ENCODE results near the gene ARHGAP18.

Gene ARHGAP18

DNA sequence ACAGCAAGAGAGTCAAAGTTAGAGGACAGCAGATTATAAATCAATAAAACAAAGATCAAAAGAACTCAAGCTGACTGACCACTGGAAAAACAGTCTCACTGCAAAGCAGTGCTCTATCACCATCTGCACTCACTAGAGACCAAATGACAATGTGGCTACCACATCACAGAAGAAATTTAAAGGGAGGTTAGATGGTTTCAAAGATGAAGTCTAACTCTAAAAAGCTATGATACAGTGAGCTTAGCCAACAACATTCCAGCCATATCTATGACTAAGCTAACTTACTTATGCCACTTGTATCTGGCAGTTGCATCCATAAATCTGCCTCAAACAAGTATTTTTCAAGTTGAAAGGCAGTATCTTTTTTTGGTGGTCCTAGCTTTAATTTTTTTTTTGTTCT, 68.6 kb downstream of the ARHGAP18 start:
- no peak for DNase-seq

DNA sequence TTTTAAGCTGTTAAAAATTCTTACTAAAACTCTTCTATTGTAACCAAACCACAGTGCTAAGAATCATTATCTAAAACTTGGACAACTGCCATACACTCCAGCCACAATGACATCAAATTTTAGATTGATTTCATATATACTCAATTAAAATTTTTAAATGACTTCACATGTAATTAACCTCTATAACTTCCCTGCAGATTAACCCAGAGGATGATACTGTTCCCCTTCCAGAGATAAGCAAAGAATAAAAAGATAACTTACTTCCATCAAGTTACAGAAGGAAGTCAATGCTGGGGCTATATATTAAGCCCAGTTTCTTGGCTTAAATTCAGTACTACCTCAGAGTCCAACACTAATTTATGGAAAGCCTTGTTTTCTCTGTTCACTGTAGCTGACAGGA, 71.3 kb downstream of the ARHGAP18 start:
- no peak for DNase-seq

DNA sequence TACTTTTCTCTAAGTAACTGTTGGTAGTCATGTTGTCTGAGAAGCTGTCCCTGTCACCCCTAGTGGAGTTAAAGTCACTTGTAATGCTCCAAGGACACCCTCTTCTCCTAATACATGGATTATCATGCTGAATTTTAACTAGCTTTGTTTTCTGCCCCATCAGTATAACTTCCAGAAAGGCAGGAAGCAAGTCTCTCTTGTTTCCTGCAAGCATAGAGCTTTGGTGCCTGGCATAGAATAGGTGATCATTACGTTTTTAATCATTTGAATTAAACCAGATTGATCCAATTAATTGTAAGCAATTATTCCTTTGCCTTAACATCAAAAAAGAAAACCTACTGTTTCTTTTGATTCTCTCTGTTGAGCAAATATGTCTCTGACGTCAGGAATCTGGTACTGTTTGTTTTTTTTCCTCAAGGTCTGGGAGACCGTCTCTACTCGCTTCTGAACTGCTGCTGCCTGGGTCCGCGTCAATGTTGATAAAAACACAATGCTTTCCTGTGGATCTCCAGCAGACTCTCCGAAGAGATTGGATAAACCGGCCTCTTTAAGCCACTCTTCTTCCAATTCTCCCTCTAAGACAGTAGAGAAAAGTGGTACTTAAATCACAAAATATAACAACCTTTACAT, 71.8 kb downstream of the ARHGAP18 start:
- no peak for DNase-seq

DNA sequence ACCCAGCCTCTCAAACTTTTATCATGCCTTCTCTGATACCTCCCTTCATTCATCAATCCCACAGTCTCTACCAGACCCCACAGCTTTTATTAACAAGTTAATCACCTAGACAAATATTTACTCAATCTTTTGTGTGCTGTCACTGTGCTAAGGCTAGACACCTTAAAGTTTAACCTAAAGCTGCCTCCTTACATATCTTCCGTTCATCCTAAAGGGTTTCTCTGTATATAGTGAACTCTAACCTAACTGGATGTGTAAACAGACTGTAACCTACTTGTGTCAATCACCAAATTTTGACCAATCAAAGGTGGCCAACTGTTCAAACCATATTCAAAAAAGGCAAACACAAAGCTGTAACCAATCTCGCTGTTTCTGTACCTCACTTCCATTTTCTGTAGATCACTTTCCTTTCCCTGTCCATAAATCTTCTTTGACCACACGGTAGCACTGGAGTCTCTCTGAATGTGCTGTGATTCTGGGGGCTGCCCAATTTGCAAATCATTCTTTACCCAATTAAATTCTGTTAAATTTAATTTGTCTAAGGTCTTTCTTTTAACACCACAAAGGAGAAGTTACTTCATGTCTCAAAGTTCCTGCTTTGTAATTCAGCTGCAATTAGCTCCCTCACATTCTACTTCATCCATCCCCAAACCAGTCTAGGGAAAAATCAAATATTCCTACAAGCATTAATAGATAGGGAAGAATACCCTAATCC, 72.5 kb downstream of the ARHGAP18 start:
- no peak for DNase-seq

DNA sequence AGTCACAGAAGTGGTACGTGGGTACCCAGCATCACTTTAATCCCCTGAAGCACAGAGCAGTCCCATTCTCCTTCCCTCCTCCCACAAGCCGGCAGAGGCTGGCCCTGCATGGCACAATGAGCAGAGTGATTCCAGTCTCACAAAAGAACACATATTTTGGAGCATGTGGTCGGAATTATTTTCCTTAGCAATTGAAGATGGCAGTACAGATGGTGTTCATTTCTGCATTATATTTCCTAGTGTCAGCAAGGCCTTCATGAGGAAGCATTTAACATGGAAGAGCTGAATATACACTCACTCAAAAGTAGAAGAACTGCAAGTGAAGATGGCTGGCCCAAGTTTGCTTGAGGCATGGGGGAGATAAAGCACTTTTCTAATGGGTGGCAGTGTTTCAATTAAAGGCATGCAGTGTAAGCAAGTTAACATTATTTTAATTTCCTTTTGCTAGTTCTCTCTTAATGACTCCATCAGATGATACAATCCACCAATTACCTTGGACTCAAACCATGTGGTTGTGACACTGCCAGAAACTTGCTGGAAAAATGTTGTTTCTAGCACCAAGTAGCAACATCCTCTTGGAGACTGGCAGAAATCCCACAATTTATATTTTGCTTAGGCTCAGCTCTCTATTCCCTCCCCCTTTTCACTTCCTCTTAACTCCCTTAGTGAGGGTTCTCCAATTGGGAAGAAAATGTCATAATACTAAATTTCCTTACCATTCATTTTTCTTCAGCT, 74.4 kb downstream of the ARHGAP18 start:
- DNase-seq, result no peak

DNA sequence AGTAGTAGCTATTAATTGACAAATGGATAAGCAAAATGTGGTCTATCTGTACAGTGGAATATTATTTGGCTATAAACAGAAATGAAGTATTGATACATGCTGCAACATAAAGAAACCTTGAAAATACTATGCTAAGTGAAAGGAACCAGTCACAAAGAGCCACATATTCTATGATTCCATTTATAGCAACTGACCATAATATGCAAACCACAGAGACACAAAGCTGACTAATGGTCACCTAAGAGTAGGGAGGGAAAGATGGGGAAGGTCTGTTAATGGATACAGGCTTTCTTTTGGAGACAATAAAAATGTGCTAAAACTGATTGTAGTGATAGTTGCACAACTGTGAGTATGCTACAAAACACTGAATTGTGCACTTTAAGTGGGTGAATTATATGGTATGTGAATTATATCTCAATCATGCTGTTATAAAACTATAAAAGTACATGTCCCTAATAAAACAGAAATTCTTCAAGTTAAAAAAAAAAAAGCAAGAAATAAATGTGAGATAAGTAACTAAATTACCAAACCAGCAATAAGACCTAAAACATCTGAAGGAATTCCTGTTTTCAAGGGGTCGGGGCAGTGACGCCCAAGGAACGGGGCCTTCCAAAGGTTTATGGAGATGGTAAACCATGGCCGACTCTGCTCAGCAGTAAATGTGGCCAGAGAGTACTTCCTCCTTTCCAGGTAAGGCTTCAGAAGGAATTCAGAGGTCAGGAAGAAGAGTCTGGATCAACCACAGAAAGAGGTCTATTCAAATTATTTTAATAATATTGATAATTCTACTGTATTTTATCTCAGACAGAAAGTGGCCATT, 75.4 kb downstream of the ARHGAP18 start:
- DNase-seq, result no peak

DNA sequence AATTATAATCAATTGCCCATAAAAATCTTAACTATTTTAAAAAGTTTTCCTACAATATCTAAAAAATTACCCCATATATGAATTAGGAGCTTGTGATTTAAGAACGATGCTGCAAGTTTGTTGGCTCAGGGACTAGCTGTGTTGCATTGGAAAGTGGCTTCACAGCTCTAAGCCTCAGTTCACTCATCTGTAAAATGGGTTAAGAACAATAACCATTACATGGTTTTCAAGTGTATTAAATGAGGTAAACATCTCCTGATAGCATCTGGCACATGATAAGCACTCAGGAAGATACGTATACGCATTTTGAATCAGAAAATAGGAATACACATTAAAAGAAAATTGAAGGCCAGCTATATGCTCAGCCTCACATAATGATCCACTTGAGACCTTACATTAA, 76.4 kb downstream of the ARHGAP18 start:
- no peak for DNase-seq

DNA sequence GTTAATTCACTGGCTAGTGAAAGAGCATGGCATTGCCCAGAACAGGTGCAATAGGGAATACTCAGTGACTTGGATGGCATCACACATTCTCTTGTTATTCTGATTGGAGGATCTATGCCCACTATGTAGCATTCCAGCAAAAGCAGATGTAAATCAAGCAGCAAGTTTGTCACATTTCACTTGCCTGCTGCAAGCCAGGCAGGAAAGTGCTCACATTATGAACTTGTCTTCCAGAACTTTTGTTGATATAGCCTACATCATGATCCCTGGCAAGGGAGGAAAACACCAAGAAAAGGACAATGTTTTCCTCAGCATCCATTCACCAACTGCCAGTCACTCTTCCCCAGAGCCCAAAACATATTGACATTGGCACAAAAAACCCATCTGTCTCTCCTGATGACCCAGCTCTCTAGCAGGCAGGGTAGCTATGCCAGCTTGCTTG, 77.8 kb downstream of the ARHGAP18 start:
- DNase-seq, result no peak

DNA sequence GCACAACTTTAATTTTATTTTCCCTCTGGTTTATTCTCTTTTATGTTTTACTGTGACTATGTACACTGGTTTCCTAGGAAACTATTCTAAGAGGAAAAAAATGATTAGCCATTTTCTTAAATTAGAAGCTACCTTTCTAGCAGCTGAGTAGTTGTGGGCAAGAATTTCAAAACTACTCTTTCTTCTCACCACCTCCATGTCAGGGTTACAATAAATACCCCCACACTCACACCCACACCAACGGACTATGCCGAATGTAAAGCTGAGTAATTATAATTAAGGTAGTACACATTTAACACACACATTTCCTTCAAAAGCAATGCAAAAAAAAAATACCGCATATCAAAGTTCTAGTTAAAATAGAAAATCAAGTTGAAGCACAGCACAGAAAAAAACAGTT, 78.9 kb downstream of the ARHGAP18 start:
- DNase-seq, result no peak

DNA sequence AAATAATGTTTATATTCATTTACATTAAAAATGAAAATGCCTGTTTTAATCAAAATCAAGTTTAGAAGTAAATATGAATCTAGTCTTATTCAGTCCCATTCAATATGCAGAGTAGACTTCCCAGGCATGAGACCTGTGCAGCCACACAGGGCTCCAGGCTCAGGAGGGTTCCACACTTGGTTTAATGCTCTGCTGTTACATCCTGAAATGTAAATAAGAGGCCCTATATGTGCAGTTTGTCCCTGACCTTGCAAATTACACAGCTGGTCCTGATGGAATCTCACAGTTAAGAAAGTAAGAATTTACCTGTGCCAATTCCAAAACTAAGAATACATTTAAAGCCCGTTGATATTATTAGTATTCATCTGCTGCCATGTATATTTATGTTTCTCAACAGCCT, 79.4 kb downstream of the ARHGAP18 start:
- no peak for DNase-seq

DNA sequence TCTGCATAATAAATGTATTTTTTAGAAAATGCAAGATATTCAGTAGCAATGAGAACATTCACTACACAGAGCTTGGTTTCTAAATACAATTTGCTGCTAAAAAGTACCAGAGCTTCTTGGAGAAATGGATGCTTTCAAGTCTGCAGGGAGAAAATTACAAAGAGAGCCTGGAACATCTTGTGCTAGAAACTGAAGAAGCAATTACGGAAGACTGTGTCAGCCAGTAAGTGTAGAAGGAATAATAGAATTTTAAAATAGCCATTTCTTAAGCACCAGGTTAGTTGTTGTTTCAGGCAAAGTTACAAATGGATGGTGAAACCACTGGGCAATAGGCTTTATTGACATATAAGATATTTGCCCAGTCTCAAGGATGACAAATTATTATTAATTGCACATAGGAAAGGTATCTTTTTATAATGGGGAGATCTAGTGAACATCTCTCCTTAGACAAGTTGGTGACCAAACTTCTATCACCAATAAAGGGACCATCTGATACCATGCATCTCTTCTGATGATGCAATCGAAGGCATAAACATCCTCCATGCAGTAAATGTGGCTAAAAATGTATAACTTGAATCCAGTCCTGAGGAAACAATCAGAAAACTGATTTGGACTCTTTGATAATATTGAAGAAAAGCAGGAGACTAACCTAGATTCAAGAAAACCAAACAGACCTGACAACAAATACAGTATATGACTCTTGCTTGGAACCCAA, 81.7 kb downstream of the ARHGAP18 start:
- no peak for DNase-seq

DNA sequence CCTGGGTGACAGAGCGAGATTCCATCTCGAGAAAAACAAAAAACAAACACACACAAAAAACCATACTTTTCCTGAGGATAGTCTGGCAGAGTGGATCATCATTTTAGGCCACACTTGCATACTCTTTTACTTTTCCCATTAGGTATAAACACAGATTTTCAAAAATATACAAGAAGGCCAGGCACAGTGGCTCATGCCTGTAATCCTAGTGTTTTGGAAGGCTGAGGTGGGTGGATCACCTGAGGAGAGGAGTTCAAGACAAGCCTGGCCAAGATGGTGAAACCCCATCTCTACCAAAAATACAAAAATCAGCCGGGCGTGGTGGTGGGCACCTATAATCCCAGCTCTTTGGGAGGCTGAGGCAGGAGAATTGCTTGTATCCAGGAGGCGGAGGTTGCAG, 85.5 kb downstream of the ARHGAP18 start:
- DNase-seq, result no peak

DNA sequence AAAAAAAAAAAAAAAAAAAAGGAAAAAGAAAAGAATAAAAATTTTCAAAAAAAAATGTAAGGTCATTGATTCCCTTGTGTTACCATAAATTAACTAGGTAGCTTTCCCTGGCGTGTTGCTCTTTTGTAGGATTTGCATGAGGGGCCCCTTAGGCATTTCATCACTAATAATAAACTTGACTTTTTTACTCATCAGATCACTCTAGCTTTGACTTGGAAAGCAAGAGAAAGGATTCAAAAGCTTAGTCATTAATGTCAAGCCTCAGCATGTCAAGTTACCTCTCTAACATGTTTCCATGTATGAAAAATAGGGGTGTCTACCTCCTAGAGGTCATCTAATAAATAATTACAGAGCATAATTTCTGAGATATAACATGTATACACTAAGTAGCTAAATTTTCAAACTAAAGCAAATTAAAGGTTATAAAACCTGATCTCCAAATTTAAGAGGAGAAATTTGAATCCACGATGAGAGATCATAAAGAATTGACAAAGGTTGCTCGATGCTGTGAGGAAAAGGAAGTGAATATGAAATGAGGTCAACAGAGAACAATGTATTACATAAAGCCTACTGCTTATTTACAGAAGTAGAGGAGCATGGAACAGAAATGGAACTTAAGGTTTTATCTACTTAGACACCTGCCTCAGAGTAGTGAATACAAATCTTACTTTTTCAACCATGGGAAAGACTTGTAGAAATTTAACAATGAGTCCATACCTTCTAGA, 86.8 kb downstream of the ARHGAP18 start:
- DNase-seq, result no peak

DNA sequence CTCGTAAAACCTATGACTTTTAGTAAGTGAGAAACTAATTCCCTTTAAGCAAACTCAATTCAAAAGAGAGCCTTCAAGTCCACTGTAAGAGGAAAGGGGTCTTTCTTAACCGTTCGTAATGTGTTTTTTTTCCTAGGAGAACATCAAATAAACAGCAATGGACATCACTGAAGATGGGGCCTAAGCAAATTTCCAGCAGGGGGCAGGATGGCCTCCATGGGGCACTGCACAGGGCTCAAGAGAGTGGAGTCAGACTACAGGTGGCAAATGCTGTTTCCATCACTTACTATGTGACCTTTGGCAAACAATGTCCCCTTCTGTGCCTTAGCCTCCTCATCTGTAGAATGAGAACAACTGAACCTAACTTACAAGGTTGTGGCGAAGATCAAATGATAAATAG, 88.7 kb downstream of the ARHGAP18 start:
- no peak for DNase-seq

DNA sequence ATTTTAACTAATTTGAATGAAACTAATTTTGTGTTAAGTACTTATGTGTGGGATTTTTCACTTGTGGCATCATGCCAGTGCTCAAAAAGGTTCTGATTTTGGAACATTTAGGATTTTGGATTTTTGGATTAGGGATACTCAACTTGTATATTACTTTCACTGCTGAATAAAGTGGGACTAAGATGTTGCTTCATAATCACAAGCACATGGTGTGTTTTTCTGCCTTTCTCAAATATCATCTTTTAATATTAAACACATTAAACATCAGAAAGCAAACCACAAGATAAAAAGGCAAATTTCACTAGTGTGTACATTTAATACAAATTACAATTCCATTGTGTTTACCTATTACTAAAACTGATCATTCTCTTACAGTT, 89.8 kb downstream of the ARHGAP18 start:
- no peak for DNase-seq

DNA sequence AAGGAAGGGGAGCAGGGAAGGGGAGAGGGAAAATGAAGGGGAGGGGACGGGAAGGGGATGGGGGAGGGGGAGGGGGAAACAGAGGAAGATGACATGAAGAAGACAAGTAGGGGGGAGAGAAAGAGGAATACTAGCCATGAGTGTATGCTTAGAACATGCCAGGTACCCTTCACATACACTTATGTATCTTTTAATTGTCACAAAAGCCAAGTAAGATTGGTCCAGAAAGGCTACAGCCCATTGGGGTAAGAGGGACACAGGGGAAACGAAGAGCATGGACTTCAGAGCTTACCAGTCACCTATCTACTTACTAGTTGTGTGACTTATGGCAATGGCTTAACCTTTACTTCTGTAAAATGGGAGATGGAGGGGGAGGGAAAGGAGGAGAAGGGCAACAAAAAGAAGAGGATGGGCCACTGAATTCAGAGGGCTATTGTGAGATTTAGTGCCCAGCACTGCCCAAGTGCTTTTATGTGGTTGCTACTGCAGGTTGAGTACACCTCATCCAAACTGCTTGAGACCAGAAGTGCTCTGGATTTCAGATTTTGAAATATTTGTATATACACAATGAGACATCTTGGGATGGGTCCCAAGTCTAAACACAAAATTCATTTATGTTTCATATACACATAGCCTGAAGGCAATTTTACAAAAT, 90.3 kb downstream of the ARHGAP18 start:
- DNase-seq, result no peak

DNA sequence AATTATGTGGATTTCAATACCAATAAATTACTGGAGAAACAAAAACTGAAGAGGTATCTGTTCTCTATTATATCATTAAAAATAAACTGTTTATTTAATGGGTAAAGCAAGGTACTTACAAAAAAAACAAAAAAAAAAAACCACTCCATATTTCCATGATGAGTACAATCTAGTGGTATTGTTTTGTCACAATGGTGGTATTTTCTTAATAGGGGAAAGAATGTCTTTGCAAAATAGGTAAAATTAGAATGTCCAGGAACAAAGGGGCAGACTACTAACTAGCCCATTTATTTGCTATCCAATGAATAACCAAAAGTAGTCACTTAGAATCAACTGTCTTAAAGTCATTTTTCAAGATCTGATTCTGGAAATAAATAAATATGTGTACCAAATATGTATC, 92.0 kb downstream of the ARHGAP18 start:
- DNase-seq, result no peak

DNA sequence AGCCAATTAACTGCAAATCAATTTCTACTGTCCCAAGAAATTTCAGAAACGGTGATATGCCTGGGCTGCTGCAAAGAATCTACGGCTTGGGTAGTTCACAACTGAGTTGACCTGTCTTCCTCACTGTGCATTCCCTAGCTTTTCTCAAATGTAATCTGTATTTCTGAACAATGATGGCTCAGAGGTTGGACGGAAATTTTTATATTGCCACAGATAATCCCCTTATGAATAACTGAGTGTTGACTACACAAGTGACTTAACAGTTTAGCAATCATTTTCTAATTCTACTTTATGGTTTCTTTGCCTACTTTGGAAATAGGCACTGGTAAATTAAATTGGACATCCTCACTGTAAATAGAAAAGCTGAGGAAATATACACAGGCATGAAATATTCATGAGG, 94.5 kb downstream of the ARHGAP18 start:
- DNase-seq, result no peak

DNA sequence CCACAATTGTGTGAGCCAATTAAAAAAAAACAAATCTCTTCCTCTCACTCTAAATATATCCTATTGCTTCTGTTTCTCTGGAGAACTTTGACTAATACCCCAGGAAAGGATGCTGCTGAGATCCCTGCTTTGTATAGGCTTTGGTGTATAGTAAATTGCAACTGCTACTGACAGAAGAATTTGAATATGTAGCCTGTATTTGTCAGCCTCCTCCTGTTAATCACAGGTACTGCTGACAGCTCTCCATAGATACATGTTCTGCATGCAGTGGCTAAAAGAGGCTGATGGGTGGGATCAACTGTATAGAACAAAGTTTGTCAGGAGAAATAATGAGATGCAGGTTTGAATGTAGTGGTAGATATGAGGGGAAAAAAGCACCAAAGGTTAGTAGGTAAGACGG, 95.0 kb downstream of the ARHGAP18 start:
- DNase-seq, result no peak

DNA sequence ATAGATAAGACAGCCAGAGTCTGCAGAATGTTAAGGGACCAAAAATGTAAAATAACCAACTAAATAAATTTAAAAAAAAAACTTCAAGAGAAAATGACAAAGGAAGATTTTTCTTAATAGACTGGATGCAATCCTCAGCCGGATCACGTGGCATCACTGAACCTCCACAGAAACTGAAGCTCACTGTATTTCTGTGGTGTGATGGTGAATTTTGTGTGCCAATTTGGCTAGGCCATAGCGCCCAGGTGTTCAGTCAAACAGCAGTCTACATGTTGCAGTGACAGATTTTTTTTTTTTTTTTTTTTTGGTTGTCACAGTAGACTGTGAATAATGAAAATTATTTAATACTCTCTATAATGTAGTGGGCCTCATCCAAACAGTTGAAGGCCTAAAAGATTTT, 95.5 kb downstream of the ARHGAP18 start:
- DNase-seq, result no peak

DNA sequence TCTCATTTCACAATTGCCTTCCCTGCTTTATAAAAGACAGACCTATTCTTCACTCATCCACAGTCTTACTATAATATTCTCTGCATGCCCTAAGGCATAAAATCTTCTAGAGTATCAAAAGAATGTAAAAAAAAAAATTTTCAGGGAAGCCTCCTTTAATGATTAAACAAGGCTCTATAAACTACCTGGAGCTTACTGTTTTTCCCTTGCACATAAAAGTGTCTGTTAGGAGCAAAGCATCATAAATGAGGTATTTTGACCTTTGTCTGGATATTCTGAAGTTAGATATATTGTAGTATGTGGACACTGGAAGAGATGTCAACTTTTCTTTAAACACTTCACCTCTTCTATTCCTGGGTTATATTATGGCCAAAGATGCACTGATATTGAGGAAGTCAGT, 97.5 kb downstream of the ARHGAP18 start:
- DNase-seq, result no peak

DNA sequence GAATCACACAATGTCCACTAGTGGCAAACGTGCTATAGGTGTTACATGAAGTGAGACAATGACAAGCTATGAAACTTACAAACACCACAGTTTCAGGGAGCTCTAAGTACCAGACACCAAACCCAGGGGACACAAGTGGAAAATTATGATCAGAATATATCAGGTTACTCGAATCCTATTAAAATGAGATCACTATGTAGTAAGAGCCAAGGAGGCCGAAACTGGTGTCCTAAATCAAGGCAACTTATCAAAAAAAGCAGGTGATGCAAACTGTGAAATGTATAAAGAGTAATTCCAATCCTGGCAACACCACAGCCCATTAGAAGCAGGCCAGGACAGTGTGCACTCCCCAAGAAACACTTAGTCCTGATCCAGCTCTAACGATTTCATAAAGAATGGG, 100.3 kb downstream of the ARHGAP18 start:
- no peak for DNase-seq
